IMR-90 (cell line): ENCODE data around the gene IGF2R. TPM values are rescaled to one million over a fixed set of nuclear protein-coding genes. Genes with fewer than 3 reads are reported as not detected.

Experiments used
- ATAC-seq: fragments of 200-7000 bp; cut with Tn5 transposase; 2 replicates; pipeline ENCODE4 v1.9.1; 2020; ENCODE audit warnings: low read depth, mild to moderate bottlenecking, moderate library complexity
- BruUV-seq: library from RNA; stranded (reverse); fragments of 400-500 nt; replicated peaks from 2 replicates; lab custom pipeline; 2021; lab: Mats Ljungman, UMichigan
- CTCF ChIA-PET: fragments of 300-600 bp; formaldehyde crosslinking; extraction: SDS; loops from one replicate; lab custom pipeline; 2021; ENCODE audit warnings: antibody characterized with exemption; lab: Yijun Ruan, JAX
- POLR2A ChIA-PET: fragments of 300-600 bp; sonication (Branson Sonifier 250); formaldehyde crosslinking; loops from one replicate; lab custom pipeline; 2022; ENCODE audit warnings: antibody characterized with exemption; ENCODE audit not compliant: unreplicated experiment; lab: Charles Lee
- DNase-seq: peaks from one replicate; pipeline ENCODE4 v3.0.0; 2013
- H2AFZ ChIP-seq: replicated peaks from 2 replicates; pipeline ENCODE3; 2013; ENCODE audit warnings: low read length, mild to moderate bottlenecking; ENCODE audit not compliant: poor library complexity
- H2AK5ac ChIP-seq: 2 replicates; pipeline ENCODE4 v1.6.1; 2013; ENCODE audit warnings: low read depth, low read length, inconsistent platforms
- H2AK9ac ChIP-seq: replicated peaks from 2 replicates; pipeline ENCODE3; 2013; ENCODE audit warnings: mild to moderate bottlenecking, low read depth, low read length, moderate library complexity; ENCODE audit not compliant: poor library complexity
- H2BK120ac ChIP-seq: 2 replicates; pipeline ENCODE4 v1.6.1; 2013; ENCODE audit warnings: low read depth, low read length, inconsistent platforms
- H2BK15ac ChIP-seq: 3 replicates; pipeline ENCODE4 v1.6.1; 2013; ENCODE audit warnings: low read depth, low read length, inconsistent platforms
- H2BK20ac ChIP-seq: 2 replicates; pipeline ENCODE4 v1.6.1; 2013; ENCODE audit warnings: low read depth, mild to moderate bottlenecking, inconsistent platforms, low read length, moderate library complexity
- H2BK5ac ChIP-seq: 2 replicates; pipeline ENCODE4 v1.6.1; 2013; ENCODE audit warnings: mild to moderate bottlenecking, low read depth, low read length, inconsistent platforms; ENCODE audit not compliant: poor library complexity, severe bottlenecking
- H3K14ac ChIP-seq: replicated peaks from 2 replicates; pipeline ENCODE4 v1.6.1; 2013; ENCODE audit warnings: low read depth, low read length, inconsistent platforms
- H3K18ac ChIP-seq: 2 replicates; pipeline ENCODE4 v1.6.1; 2013; ENCODE audit warnings: low read depth, low read length, control low read depth
- H3K23ac ChIP-seq: 2 replicates; pipeline ENCODE4 v1.6.1; 2013; ENCODE audit warnings: low read depth, low read length, inconsistent platforms
- H3K27ac ChIP-seq: 2 replicates; pipeline ENCODE4 v1.5.1; 2013; ENCODE audit warnings: mild to moderate bottlenecking, control low read depth, low read length; ENCODE audit not compliant: insufficient read depth
- H3K27me3 ChIP-seq: 2 replicates; pipeline ENCODE4 v1.6.1; 2013; ENCODE audit warnings: low read length; ENCODE audit not compliant: control insufficient read depth, insufficient read depth
- H3K36me3 ChIP-seq: 2 replicates; pipeline ENCODE4 v1.6.1; 2013; ENCODE audit warnings: low read length, mixed read lengths; ENCODE audit not compliant: control insufficient read depth, insufficient read depth
- H3K4ac ChIP-seq: 2 replicates; pipeline ENCODE4 v1.6.1; 2013; ENCODE audit warnings: low read depth, low read length, inconsistent platforms
- H3K4me1 ChIP-seq: 2 replicates; pipeline ENCODE4 v1.6.1; 2013; ENCODE audit warnings: low read length, mixed read lengths; ENCODE audit not compliant: control insufficient read depth, insufficient read depth
- H3K4me2 ChIP-seq: 2 replicates; pipeline ENCODE4 v1.6.1; 2013; ENCODE audit warnings: low read depth, mild to moderate bottlenecking, control low read depth, low read length, moderate library complexity
- H3K4me3 ChIP-seq: 2 replicates; pipeline ENCODE4 v1.5.1; 2013; ENCODE audit warnings: low read depth, mild to moderate bottlenecking, control low read depth, low read length, moderate library complexity; ENCODE audit not compliant: insufficient read depth
- H3K56ac ChIP-seq: 2 replicates; pipeline ENCODE4 v1.6.1; 2013; ENCODE audit warnings: low read length, inconsistent platforms; ENCODE audit not compliant: insufficient read depth; ENCODE audit errors: extremely low read depth
- H3K79me1 ChIP-seq, 2 experiments: 2 replicates each; pipeline ENCODE4 v1.6.1; 2013; ENCODE audit warnings: low read length in 2 of 2, inconsistent platforms in 1 of 2, low read depth in 1 of 2
- H3K9ac ChIP-seq: 2 replicates; pipeline ENCODE4 v1.6.1; 2013; ENCODE audit warnings: low read depth, low read length, control low read depth
- H3K9me1 ChIP-seq: 2 replicates; pipeline ENCODE4 v1.6.1; 2013; ENCODE audit warnings: low read length, inconsistent platforms; ENCODE audit not compliant: insufficient read depth
- H3K9me3 ChIP-seq: 2 replicates; pipeline ENCODE4 v1.6.1; 2013; ENCODE audit warnings: low read length; ENCODE audit not compliant: control insufficient read depth, insufficient read depth
- H4K20me1 ChIP-seq: 2 replicates; pipeline ENCODE4 v1.6.1; 2013; ENCODE audit warnings: low read length, inconsistent platforms; ENCODE audit not compliant: insufficient read depth
- H4K5ac ChIP-seq: 2 replicates; pipeline ENCODE4 v1.6.1; 2013; ENCODE audit warnings: mild to moderate bottlenecking, low read depth, low read length, control low read depth
- H4K8ac ChIP-seq, 2 experiments: 2 replicates each; pipeline ENCODE4 v1.6.1; 2013; ENCODE audit warnings: low read depth in 2 of 2, low read length in 2 of 2, control low read depth in 1 of 2, inconsistent platforms in 1 of 2
- H4K91ac ChIP-seq: 2 replicates; pipeline ENCODE4 v1.6.1; 2013; ENCODE audit warnings: low read depth, low read length, inconsistent platforms; ENCODE audit not compliant: insufficient read depth
- BHLHE40 ChIP-seq: fragments of 150-350 bp; IDR thresholded peaks from 2 replicates; pipeline ENCODE4 v1.6.1; 2016; ENCODE audit warnings: mild to moderate bottlenecking, low read depth, low read length
- CEBPB ChIP-seq: IDR thresholded peaks from 2 replicates; pipeline ENCODE4 v1.6.1; 2012; ENCODE audit warnings: low read depth, low read length, improper control_type of control experiment
- CHD1 ChIP-seq: IDR thresholded peaks from 2 replicates; pipeline ENCODE4 v1.6.1; 2012; ENCODE audit warnings: low read depth, low read length, improper control_type of control experiment
- CTCF ChIP-seq: conservative IDR thresholded peaks from 2 replicates; pipeline ENCODE4 v1.5.1; 2012; ENCODE audit warnings: mild to moderate bottlenecking, low read depth, low read length, improper control_type of control experiment
- ELK1 ChIP-seq: fragments of 150-350 bp; IDR thresholded peaks from 2 replicates; pipeline ENCODE4 v1.6.1; 2016; ENCODE audit warnings: low read depth, mild to moderate bottlenecking, low read length, moderate library complexity, borderline replicate concordance
- FOS ChIP-seq: fragments of 150-350 bp; IDR thresholded peaks from 2 replicates; pipeline ENCODE4 v1.6.1; 2016; ENCODE audit warnings: low read depth, low read length
- MAFK ChIP-seq: IDR thresholded peaks from 2 replicates; pipeline ENCODE4 v1.6.1; 2012; ENCODE audit warnings: low read depth, low read length, improper control_type of control experiment
- MAZ ChIP-seq: IDR thresholded peaks from 2 replicates; pipeline ENCODE4 v1.6.1; 2012; ENCODE audit warnings: low read depth, mild to moderate bottlenecking, low read length, improper control_type of control experiment, moderate library complexity, borderline replicate concordance
- MXI1 ChIP-seq: IDR thresholded peaks from 2 replicates; pipeline ENCODE4 v1.6.1; 2012; ENCODE audit warnings: low read depth, mild to moderate bottlenecking, low read length, moderate library complexity, borderline replicate concordance
- NFE2L2 ChIP-seq: fragments of 150-350 bp; IDR thresholded peaks from 2 replicates; pipeline ENCODE4 v1.6.1; 2016; ENCODE audit warnings: low read depth, mild to moderate bottlenecking, low read length
- POLR2A ChIP-seq: IDR thresholded peaks from 2 replicates; pipeline ENCODE4 v1.6.1; 2012; ENCODE audit warnings: mild to moderate bottlenecking, low read depth, low read length
- RAD21 ChIP-seq: IDR thresholded peaks from 2 replicates; pipeline ENCODE4 v1.6.1; 2012; ENCODE audit warnings: low read length, improper control_type of control experiment
- RCOR1 ChIP-seq: IDR thresholded peaks from 2 replicates; pipeline ENCODE4 v1.6.1; 2012; ENCODE audit warnings: mild to moderate bottlenecking, low read length, improper control_type of control experiment; ENCODE audit not compliant: insufficient replicate concordance
- RFX5 ChIP-seq: IDR thresholded peaks from 2 replicates; pipeline ENCODE4 v1.8.0; 2012; ENCODE audit warnings: low read depth, mild to moderate bottlenecking, low read length, moderate library complexity
- SMC3 ChIP-seq: fragments of 150-350 bp; IDR thresholded peaks from 2 replicates; pipeline ENCODE4 v1.6.1; 2016; ENCODE audit warnings: low read depth, mild to moderate bottlenecking, antibody characterized with exemption, low read length, moderate library complexity
- USF2 ChIP-seq: fragments of 150-350 bp; IDR thresholded peaks from 2 replicates; pipeline ENCODE4 v1.6.1; 2017; ENCODE audit warnings: mild to moderate bottlenecking, antibody characterized with exemption, low read length, low read depth
- WGBS, 2 experiments: methylation state at CpG; one replicate each; pipeline versions ENCODE4 v1.1.5 to v1.1.7; 2013; ENCODE audit warnings: missing lambda C conversion rate in 2 of 2; ENCODE audit not compliant: insufficient read length in 1 of 2; ENCODE audit errors: extremely low coverage in 2 of 2; 5-methylcytosine and 5-hydroxymethylcytosine counted together
- dilution Hi-C: fragments of 300-500 bp; cut with HindIII; formaldehyde crosslinking; loops from one replicate; pipeline ENCODE4 v1.14.3; 2018; ENCODE audit warnings: low sequenced_read_pairs; ENCODE audit not compliant: unreplicated experiment
- in situ Hi-C: fragments of 300-500 bp; cut with MboI; formaldehyde crosslinking; loops from 3 replicates; pipeline ENCODE4 v1.14.3; 2019; ENCODE audit warnings: low sequenced_read_pairs, inconsistent platforms, mixed read lengths
- intact Hi-C: fragments of 100-400 bp; cut with micrococcal nuclease; formaldehyde crosslinking; loops from 2 replicates; pipeline ENCODE4 v1.10.0; 2022
- polyA plus RNA-seq, 3 experiments: library from polyadenylated mRNA; depleted of rRNA; stranded (reverse); fragments of >200 nt; gene quantifications; 2 replicates each; pipeline ENCODE4 v1.2.3, GENCODE V29; 2012; ENCODE audit warnings: low replicate concordance in 1 of 3
- total RNA-seq: library from RNA; depleted of rRNA; stranded (reverse); fragments of >200 nt; gene quantifications from 2 replicates; pipeline ENCODE4 v1.2.3, GENCODE V29; 2012

IGF2R gene
- total and polyA plus RNA-seq, 2 of the 4 experiments (the other 2 are of a cell fraction) = 33.2 to 41.4 TPM

- no peak overlapping the region for H4K91ac ChIP-seq
- no peak for TF ChIP-seq BHLHE40
- TF ChIP-seq RFX5 = no peak
- no peak for TF ChIP-seq MAFK
- TF ChIP-seq POLR2A = no peak
- no peak for TF ChIP-seq NFE2L2
- no peak for TF ChIP-seq SMC3
- no peak for TF ChIP-seq FOS
- TF ChIP-seq CTCF = no peak
- TF ChIP-seq RCOR1 = no peak
- TF ChIP-seq MXI1 = no peak
- no peak for TF ChIP-seq CHD1
- no peak for TF ChIP-seq ELK1
- TF ChIP-seq CEBPB = no peak
- TF ChIP-seq MAZ = no peak
- no peak for TF ChIP-seq USF2
- no peak for TF ChIP-seq RAD21
- no peak overlapping the region for H2BK15ac ChIP-seq
- intact Hi-C loops (no loop called here), dilution Hi-C loops (no loop called here), in situ Hi-C loops (no loop called here)
- no peak overlapping the region for H3K4me3 ChIP-seq
- ChIA-PET CTCF (no interaction called here), POLR2A (no interaction called here)
- H3K27ac ChIP-seq = no peak overlapping the region
- H4K5ac ChIP-seq = no peak overlapping the region
- no peak overlapping the region for H2BK20ac ChIP-seq
- H3K36me3 ChIP-seq = no peaks in the 10 kb centered on the region
- H3K23ac ChIP-seq = no peak overlapping the region
- BruUV-seq = no TSS peak
- no peak overlapping the region for H3K18ac ChIP-seq
- H2BK5ac ChIP-seq = no peak overlapping the region
- no peaks in the 10 kb centered on the region for H3K27me3 ChIP-seq
- no peaks in the 10 kb centered on the region for H3K9me3 ChIP-seq
- no peak overlapping the region for H3K4me2 ChIP-seq
- H2AFZ ChIP-seq = no peak overlapping the region
- no peak overlapping the region for H3K14ac ChIP-seq
- no peak overlapping the region for H2BK120ac ChIP-seq
- H2AK9ac ChIP-seq = no peak overlapping the region
- no peak overlapping the region for H3K56ac ChIP-seq
- H4K20me1 ChIP-seq = no peaks in the 10 kb centered on the region
- H3K79me1 ChIP-seq = no peaks in the 10 kb centered on the region
- H2AK5ac ChIP-seq = no peak overlapping the region
- no peak overlapping the region for H3K4ac ChIP-seq
- no peak for DNase-seq
- no CpG with 5 or more reads among the region's 3 CpGs for WGBS, 2 experiments
- peak; percentile 14; the same call in 1 of the 2 replicates for ATAC-seq
- no peak overlapping the region for H4K8ac ChIP-seq
- H3K4me1 ChIP-seq = no peaks in the 10 kb centered on the region
- no peaks in the 10 kb centered on the region for H3K9me1 ChIP-seq
- H3K9ac ChIP-seq = no peak overlapping the region
These were observed 178.3 kb downstream of the IGF2R start for GRCh38 chr6:160147146-160147536.
